ENCODE results near the gene ENGASE. TPM values are rescaled to one million over a fixed set of nuclear protein-coding genes. Genes with fewer than 3 reads are reported as not detected.
A peak's percentile ranks its signal among the peaks of the same experiment; 100 is the strongest.
"Not testable (repeated sequence)": the region's sequence is repeated elsewhere in the genome, so short reads cannot be mapped to it uniquely, and the experiment has no call there.

The ENGASE gene
- polyA plus RNA-seq (ENCODE audit: insufficient read length in 4 of 4), result 10 to 100 TPM; 11.4 to 35.0 (median 21.7) TPM

- peak in 3 of 4 donors; percentile 81 to 90 (median 84) for DNase-seq (ENCODE audit: low read depth in 4 of 4, low spot score in 2 of 4)
Measured at GRCh38 chr17:79074649-79075445, at the start of gene ENGASE. ENGASE (plus strand) TSS chr17:79074824; CDS start chr17:79074945, 121 bp downstream.

GRCh38 chr17:79024901-79025737, 49.5 kb upstream of the ENGASE start:
- no peak for DNase-seq (ENCODE audit: low read depth in 4 of 4, low spot score in 2 of 4)

GRCh38 chr17:79026376-79027273, 48.0 kb upstream of the ENGASE start:
- DNase-seq (ENCODE audit: low read depth in 4 of 4, low spot score in 2 of 4), result no peak

GRCh38 chr17:79027274-79027924, 47.2 kb upstream of the ENGASE start:
- no peak for DNase-seq (ENCODE audit: low read depth in 4 of 4, low spot score in 2 of 4)

GRCh38 chr17:79027925-79028491, 46.6 kb upstream of the ENGASE start:
- no peak for DNase-seq (ENCODE audit: low read depth in 4 of 4, low spot score in 2 of 4)

GRCh38 chr17:79028496-79029326, 45.9 kb upstream of the ENGASE start:
- no peak for DNase-seq (ENCODE audit: low read depth in 4 of 4, low spot score in 2 of 4)

- no peak for DNase-seq (ENCODE audit: low read depth in 4 of 4, low spot score in 2 of 4)
Measured at GRCh38 chr17:79029327-79030009, 45.2 kb upstream of the ENGASE start.

GRCh38 chr17:79030636-79031035, 44.0 kb upstream of the ENGASE start:
- DNase-seq (ENCODE audit: low read depth in 4 of 4, low spot score in 2 of 4), result not testable (repeated sequence)

GRCh38 chr17:79031996-79032875, 42.4 kb upstream of the ENGASE start:
- no peak for DNase-seq (ENCODE audit: low read depth in 4 of 4, low spot score in 2 of 4)

GRCh38 chr17:79033046-79033616, 41.5 kb upstream of the ENGASE start:
- no peak for DNase-seq (ENCODE audit: low read depth in 4 of 4, low spot score in 2 of 4)

- no peak for DNase-seq (ENCODE audit: low read depth in 4 of 4, low spot score in 2 of 4)
Measured at GRCh38 chr17:79033741-79034501, 40.7 kb upstream of the ENGASE start.

GRCh38 chr17:79034931-79035485, 39.6 kb upstream of the ENGASE start:
- DNase-seq (ENCODE audit: low read depth in 4 of 4, low spot score in 2 of 4), result no peak

GRCh38 chr17:79035686-79036085, 38.9 kb upstream of the ENGASE start:
- no peak for DNase-seq (ENCODE audit: low read depth in 4 of 4, low spot score in 2 of 4)

GRCh38 chr17:79036181-79036580, 38.4 kb upstream of the ENGASE start:
- no peak for DNase-seq (ENCODE audit: low read depth in 4 of 4, low spot score in 2 of 4)

- DNase-seq (ENCODE audit: low read depth in 4 of 4, low spot score in 2 of 4), result no peak
Measured at GRCh38 chr17:79036596-79036995, 38.0 kb upstream of the ENGASE start.
